Parathyroid adenoma (tissue), 2 donors: ENCODE results near the gene TRABD2A.
A peak's percentile ranks its signal among the peaks of the same experiment; 100 is the strongest.

Experiments
- H2AFZ ChIP-seq: fragments of 300-600 bp; sonication (generic); one replicate; pipeline ENCODE4 v1.7.0; 2017; ENCODE audit warnings: antibody characterized with exemption, mild to moderate bottlenecking
- H3K27ac ChIP-seq: fragments of 300-600 bp; sonication (generic); one replicate; pipeline ENCODE4 v1.7.0; 2017
- H3K27me3 ChIP-seq: fragments of 300-600 bp; sonication (generic); one replicate; pipeline ENCODE4 v1.7.0; 2017; ENCODE audit warnings: low read length; ENCODE audit not compliant: control insufficient read depth, insufficient read depth
- H3K36me3 ChIP-seq: fragments of 300-600 bp; sonication (generic); one replicate; pipeline ENCODE4 v1.7.0; 2017; ENCODE audit warnings: low read length; ENCODE audit not compliant: control insufficient read depth, insufficient read depth
- H3K4me1 ChIP-seq: fragments of 300-600 bp; sonication (generic); one replicate; pipeline ENCODE4 v1.7.0; 2017; ENCODE audit warnings: control low read depth
- H3K4me2 ChIP-seq: fragments of 300-600 bp; sonication (generic); one replicate; pipeline ENCODE4 v1.7.0; 2017; ENCODE audit warnings: low read length
- H3K4me3 ChIP-seq: fragments of 300-600 bp; sonication (generic); one replicate; pipeline ENCODE4 v1.7.0; 2017; ENCODE audit warnings: low read depth, low read length
- H3K79me2 ChIP-seq: fragments of 300-600 bp; sonication (generic); one replicate; pipeline ENCODE4 v1.7.0; 2017; ENCODE audit warnings: control low read depth
- H3K9ac ChIP-seq: fragments of 300-600 bp; sonication (generic); one replicate; pipeline ENCODE4 v1.7.0; 2017; ENCODE audit warnings: mild to moderate bottlenecking
- H3K9me3 ChIP-seq: fragments of 300-600 bp; sonication (generic); one replicate; pipeline ENCODE4 v1.7.0; 2017; ENCODE audit warnings: low read length; ENCODE audit not compliant: control insufficient read depth
- CTCF ChIP-seq: fragments of 300-600 bp; sonication (generic); IDR thresholded peaks from one replicate; pipeline ENCODE4 v1.7.0; 2017; ENCODE audit warnings: antibody characterized with exemption, mild to moderate bottlenecking
- donor health status: primary hyperparathyroidism.

Gene TRABD2A

DNA sequence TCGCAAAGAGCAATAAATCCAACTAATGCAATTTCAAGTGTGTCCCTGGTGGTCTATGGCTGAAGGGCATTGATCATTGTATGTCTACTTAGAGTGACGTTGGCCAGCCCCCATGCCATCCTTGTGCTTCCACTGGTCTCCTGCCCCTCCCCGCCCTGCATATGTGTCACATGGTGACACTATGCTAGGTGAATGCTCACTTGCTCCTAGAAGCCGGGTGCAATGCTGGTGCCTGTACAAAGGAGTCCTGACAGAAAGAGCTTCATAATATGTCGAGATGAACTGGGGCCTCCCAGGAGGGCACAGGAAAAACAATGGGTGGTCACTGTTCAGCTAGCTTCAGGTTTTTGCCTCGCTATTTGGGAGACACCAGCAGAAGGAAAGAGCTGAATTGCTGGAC lies 5.9 kb upstream of the TRABD2A start:
- H3K9ac ChIP-seq, result no peak overlapping the region
- no peaks in the 10 kb centered on the region for H3K79me2 ChIP-seq
- no peaks in the 10 kb centered on the region for H3K9me3 ChIP-seq
- no peaks in the 10 kb centered on the region for H3K27me3 ChIP-seq
- H3K4me2 ChIP-seq, result no peak overlapping the region
- H2AFZ ChIP-seq, result no peak overlapping the region
- no peak overlapping the region for H3K27ac ChIP-seq
- no peak overlapping the region for H3K4me3 ChIP-seq
- H3K36me3 ChIP-seq, result no peaks in the 10 kb centered on the region
- no peak for TF ChIP-seq CTCF
- no peaks in the 10 kb centered on the region for H3K4me1 ChIP-seq

DNA sequence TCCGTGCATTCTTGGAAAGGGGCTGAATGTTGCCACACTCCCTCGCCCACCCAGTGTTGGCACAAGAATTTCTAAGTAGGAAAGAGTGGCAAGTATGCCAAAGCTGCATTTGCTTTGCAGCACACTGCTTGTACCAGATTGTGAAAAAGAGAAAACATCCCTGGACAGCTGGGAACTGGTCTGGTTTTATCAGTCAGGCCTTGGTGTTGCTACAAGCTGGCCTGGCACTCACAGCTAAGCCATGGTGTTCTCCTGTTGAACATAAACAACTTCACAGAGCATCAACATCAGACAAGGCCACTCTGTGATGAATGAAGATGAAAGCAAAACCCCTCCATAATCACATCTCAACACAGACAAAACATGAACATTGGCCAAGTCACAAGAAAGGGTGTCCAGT lies 4.2 kb upstream of the TRABD2A start:
- Histone ChIP-seq H3K9me3 (no peaks in the 10 kb centered on the region), H3K9ac (no peak overlapping the region), H3K27me3 (no peaks in the 10 kb centered on the region), H3K4me1 (peaks cover 8% of the 10 kb centered on the region), H3K4me3 (no peak overlapping the region), H3K79me2 (no peaks in the 10 kb centered on the region), H3K36me3 (no peaks in the 10 kb centered on the region), H3K4me2 (no peak overlapping the region), H2AFZ (no peak overlapping the region), H3K27ac (no peak overlapping the region)
- no peak for TF ChIP-seq CTCF

DNA sequence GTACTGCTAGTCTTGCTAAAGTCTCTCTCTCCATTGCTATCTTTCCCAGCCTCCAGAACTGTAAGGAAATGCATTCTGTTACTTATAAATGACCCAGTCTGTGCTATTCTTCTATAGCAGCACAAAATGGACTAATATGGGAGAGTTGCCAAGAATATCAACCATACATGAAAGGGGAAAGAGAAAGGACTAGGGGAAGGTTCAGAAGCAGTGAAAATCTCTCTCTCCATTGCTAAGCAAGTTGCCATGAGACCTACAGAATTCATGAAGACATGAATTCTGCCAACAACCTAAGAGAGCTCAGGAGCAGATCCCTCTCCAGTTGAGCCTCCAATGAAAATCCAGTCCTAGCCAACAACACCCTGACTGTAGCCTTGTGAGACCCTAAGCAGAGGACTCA lies 3.6 kb upstream of the TRABD2A start:
- H3K4me3 ChIP-seq, result no peak overlapping the region
- H2AFZ ChIP-seq, result no peak overlapping the region
- H3K36me3 ChIP-seq, result no peaks in the 10 kb centered on the region
- H3K27me3 ChIP-seq, result no peaks in the 10 kb centered on the region
- no peak for TF ChIP-seq CTCF
- peaks cover 8% of the 10 kb centered on the region for H3K4me1 ChIP-seq
- no peak overlapping the region for H3K4me2 ChIP-seq
- H3K79me2 ChIP-seq, result no peaks in the 10 kb centered on the region
- no peaks in the 10 kb centered on the region for H3K9me3 ChIP-seq
- no peak overlapping the region for H3K9ac ChIP-seq
- H3K27ac ChIP-seq, result no peak overlapping the region

GRCh38 chr2:84882775-84883550 lies 2.1 kb upstream of the TRABD2A start:
- Histone ChIP-seq H2AFZ (no peak overlapping the region), H3K4me3 (no peak overlapping the region), H3K9me3 (no peaks in the 10 kb centered on the region), H3K4me2 (no peak overlapping the region), H3K9ac (no peak overlapping the region), H3K4me1 (peaks cover 8% of the 10 kb centered on the region), H3K27me3 (no peaks in the 10 kb centered on the region), H3K36me3 (no peaks in the 10 kb centered on the region), H3K27ac (no peak overlapping the region), H3K79me2 (no peaks in the 10 kb centered on the region)
- no peak for TF ChIP-seq CTCF

DNA sequence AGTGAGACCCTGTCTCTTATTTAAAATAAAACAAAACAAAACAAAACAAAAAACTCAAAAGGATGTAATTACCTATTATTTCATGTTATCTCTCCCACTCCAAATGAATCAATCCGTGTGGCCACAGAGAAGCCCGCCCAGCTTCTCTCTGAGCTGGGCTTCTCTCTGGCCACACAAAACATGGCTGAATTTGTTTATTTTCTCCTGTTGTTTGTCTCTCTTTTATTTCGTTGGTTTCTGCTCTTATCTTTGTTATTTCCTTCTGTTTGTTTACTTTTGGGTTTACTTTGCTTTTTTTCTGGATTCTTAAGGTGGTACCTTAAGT lies 1.5 kb upstream of the TRABD2A start:
- no peaks in the 10 kb centered on the region for H3K36me3 ChIP-seq
- no peaks in the 10 kb centered on the region for H3K79me2 ChIP-seq
- TF ChIP-seq CTCF, result no peak
- no peaks in the 10 kb centered on the region for H3K27me3 ChIP-seq
- H3K4me2 ChIP-seq, result peak overlapping the region; percentile 75
- peak overlapping the region; percentile 66 for H3K4me3 ChIP-seq
- H3K9ac ChIP-seq, result no peak overlapping the region
- H2AFZ ChIP-seq, result peak overlapping the region; percentile 73
- peaks cover 8% of the 10 kb centered on the region for H3K4me1 ChIP-seq
- H3K27ac ChIP-seq, result no peak overlapping the region
- no peaks in the 10 kb centered on the region for H3K9me3 ChIP-seq
